Astrocyte (in vitro differentiated cells and primary cell): Measurements from ENCODE around the gene NUP93.

Experiments used
- CTCF ChIP-seq: IDR thresholded peaks from 2 replicates; pipeline ENCODE4 v1.5.1; 2011; ENCODE audit warnings: low read depth, mild to moderate bottlenecking, inconsistent platforms, low read length, moderate library complexity; ENCODE audit not compliant: insufficient read depth
- EZH2 ChIP-seq: IDR thresholded peaks from 2 replicates; pipeline ENCODE4 v1.6.1; 2012; ENCODE audit warnings: mild to moderate bottlenecking, low read length, inconsistent platforms; ENCODE audit not compliant: insufficient read depth

DNA sequence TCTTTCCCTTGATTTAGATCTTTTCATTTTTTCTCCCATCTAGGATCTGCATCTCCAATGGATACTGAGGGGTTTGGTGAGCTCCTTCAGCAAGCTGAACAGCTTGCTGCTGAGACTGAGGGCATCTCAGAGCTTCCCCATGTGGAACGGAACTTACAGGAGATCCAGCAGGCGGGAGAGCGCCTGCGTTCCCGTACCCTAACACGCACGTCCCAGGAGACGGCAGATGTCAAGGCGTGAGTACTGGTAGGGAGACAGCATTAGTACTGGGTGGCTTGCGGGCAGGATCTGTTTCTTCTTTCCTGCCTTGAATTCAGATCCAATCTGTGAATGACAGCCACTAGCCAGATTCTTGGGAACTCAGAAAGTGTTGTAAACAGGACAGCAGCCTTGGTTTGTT lies 18.3 kb downstream of the NUP93 start:
- TF ChIP-seq EZH2 (no peak), CTCF (no peak)
